ENCODE data around the gene ZNF512B.
"Not testable (repeated sequence)": the region's sequence is repeated elsewhere in the genome, so short reads cannot be mapped to it uniquely, and the experiment has no call there.

The ZNF512B gene

GRCh38 chr20:63961664-63962425 is 7.9 kb downstream of the ZNF512B start:
- FAIRE-seq: no peak

GRCh38 chr20:63960654-63961621 is 8.8 kb downstream of the ZNF512B start:
- FAIRE-seq: not testable (repeated sequence)

- FAIRE-seq: no peak
Observed at GRCh38 chr20:63959699-63960075, 10.0 kb downstream of the ZNF512B start.

GRCh38 chr20:63958964-63959698 is 10.6 kb downstream of the ZNF512B start:
- no peak for FAIRE-seq

- no peak for FAIRE-seq
Observed at GRCh38 chr20:63958471-63958870, 11.3 kb downstream of the ZNF512B start.

GRCh38 chr20:63957690-63958441 is 11.9 kb downstream of the ZNF512B start:
- no peak for FAIRE-seq

GRCh38 chr20:63957004-63957689 is 12.6 kb downstream of the ZNF512B start:
- FAIRE-seq: no peak

GRCh38 chr20:63956664-63957003 is 13.1 kb downstream of the ZNF512B start:
- FAIRE-seq: no peak

- peak; percentile 45 for FAIRE-seq
Observed at GRCh38 chr20:63955827-63956663, 13.7 kb downstream of the ZNF512B start, which contains the start of gene UCKL1. TSS of gene UCKL1 (minus strand) at chr20:63956416. CDS start at chr20:63956372, 44 bp downstream.

- FAIRE-seq: no peak
Observed at GRCh38 chr20:63955281-63955826, 14.4 kb downstream of the ZNF512B start.

- FAIRE-seq: no peak
Observed at GRCh38 chr20:63953764-63954429, 15.8 kb downstream of the ZNF512B start.

- FAIRE-seq: no peak
Observed at GRCh38 chr20:63952769-63953168, 17.0 kb downstream of the ZNF512B start.

GRCh38 chr20:63952210-63952535 is 17.6 kb downstream of the ZNF512B start:
- FAIRE-seq: no peak

- FAIRE-seq: no peak
Observed at GRCh38 chr20:63951398-63952209, 18.1 kb downstream of the ZNF512B start.

GRCh38 chr20:63950701-63951397 is 18.9 kb downstream of the ZNF512B start:
- no peak for FAIRE-seq

- no peak for FAIRE-seq
Observed at GRCh38 chr20:63947638-63948456, 21.9 kb downstream of the ZNF512B start.

GRCh38 chr20:63946986-63947637 is 22.6 kb downstream of the ZNF512B start:
- FAIRE-seq: no peak
